Astrocyte (in vitro differentiated cells and primary cell): Measurements from ENCODE around the gene WBP1L. TPM values are rescaled to one million over a fixed set of nuclear protein-coding genes. Genes with fewer than 3 reads are reported as not detected.

Experiments used
- DNase-seq: peaks from one replicate; pipeline ENCODE4 v3.0.0-alpha.2; 2010; ENCODE audit warnings: low read depth
- FAIRE-seq: peaks from 2 replicates; lab custom pipeline; 2011; peaks lifted over from hg19 to GRCh38; lab: Jason Lieb, UNC
- H2AFZ ChIP-seq: 2 replicates; pipeline ENCODE4 v1.6.0; 2012; ENCODE audit warnings: low read depth, low read length, inconsistent platforms
- H3K27ac ChIP-seq: 2 replicates; pipeline ENCODE4 v1.5.1; 2011; ENCODE audit warnings: low read depth, low read length, inconsistent platforms
- H3K27me3 ChIP-seq: 2 replicates; pipeline ENCODE4 v1.6.0; 2011; ENCODE audit warnings: low read length, inconsistent platforms; ENCODE audit not compliant: insufficient read depth
- H3K36me3 ChIP-seq: 2 replicates; pipeline ENCODE4 v1.5.1; 2011; ENCODE audit warnings: low read length, inconsistent platforms; ENCODE audit not compliant: insufficient read depth
- H3K4me1 ChIP-seq: 2 replicates; pipeline ENCODE4 v1.5.1; 2011; ENCODE audit warnings: low read length, inconsistent platforms; ENCODE audit not compliant: insufficient read depth
- H3K4me2 ChIP-seq: 2 replicates; pipeline ENCODE4 v1.6.0; 2012; ENCODE audit warnings: low read length, inconsistent platforms
- H3K4me3 ChIP-seq: 2 replicates; pipeline ENCODE4 v1.5.1; 2011; ENCODE audit warnings: low read depth, mild to moderate bottlenecking, low read length, inconsistent platforms; ENCODE audit not compliant: insufficient read depth
- H3K79me2 ChIP-seq: 2 replicates; pipeline ENCODE4 v1.6.0; 2012; ENCODE audit warnings: mild to moderate bottlenecking, low read length, inconsistent platforms; ENCODE audit not compliant: insufficient read depth
- H3K9ac ChIP-seq: 2 replicates; pipeline ENCODE4 v1.6.0; 2012; ENCODE audit warnings: mild to moderate bottlenecking, low read length, inconsistent platforms
- H3K9me3 ChIP-seq: 2 replicates; pipeline ENCODE4 v1.5.1; 2012; ENCODE audit warnings: low read depth, mild to moderate bottlenecking, low read length, inconsistent platforms; ENCODE audit not compliant: insufficient read depth
- H4K20me1 ChIP-seq: 2 replicates; pipeline ENCODE4 v1.6.0; 2012; ENCODE audit warnings: low read length, inconsistent platforms; ENCODE audit not compliant: insufficient read depth
- H3K27ac Mint-ChIP-seq: one replicate; pipeline ENCODE4 v1.8.0; 2021; ENCODE audit warnings: mild to moderate bottlenecking, mixed read lengths; ENCODE audit not compliant: unreplicated experiment
- H3K27me3 Mint-ChIP-seq: one replicate; pipeline ENCODE4 v1.8.0; 2021; ENCODE audit warnings: low read depth, mixed read lengths; ENCODE audit not compliant: unreplicated experiment
- H3K36me3 Mint-ChIP-seq: one replicate; pipeline ENCODE4 v1.8.0; 2021; ENCODE audit warnings: low read depth, mixed read lengths; ENCODE audit not compliant: unreplicated experiment
- H3K4me1 Mint-ChIP-seq: one replicate; pipeline ENCODE4 v1.8.0; 2021; ENCODE audit warnings: low read depth, mixed read lengths; ENCODE audit not compliant: unreplicated experiment
- H3K4me3 Mint-ChIP-seq: one replicate; pipeline ENCODE4 v1.8.0; 2021; ENCODE audit warnings: mild to moderate bottlenecking, moderate library complexity, mixed read lengths; ENCODE audit not compliant: unreplicated experiment
- H3K9me3 Mint-ChIP-seq: one replicate; pipeline ENCODE4 v1.8.0; 2021; ENCODE audit warnings: mild to moderate bottlenecking, mixed read lengths; ENCODE audit not compliant: unreplicated experiment
- EZH2 ChIP-seq: IDR thresholded peaks from 2 replicates; pipeline ENCODE4 v1.6.1; 2012; ENCODE audit warnings: mild to moderate bottlenecking, low read length, inconsistent platforms; ENCODE audit not compliant: insufficient read depth
- total RNA-seq: library from RNA; stranded (reverse); gene quantifications from 2 replicates; pipeline ENCODE4 v1.2.1, GENCODE V29; 2021
- TF ChIP-seq, protein P1 (sequence below): IDR thresholded peaks from 2 replicates; pipeline ENCODE4 v1.5.1; 2011; ENCODE audit warnings: low read depth, mild to moderate bottlenecking, inconsistent platforms, low read length, moderate library complexity; ENCODE audit not compliant: insufficient read depth

The WBP1L gene
- total RNA-seq, 1 donor from 2014 or later: 73.6 TPM

GRCh38 chr10:102795453-102796406 lies 52.0 kb downstream of the WBP1L start:
- Histone ChIP-seq H3K27ac (no peak overlapping the region), H4K20me1 (peaks cover 91% of the 10 kb centered on the region), H3K4me2 (no peak overlapping the region), H3K36me3 (peaks cover 6% of the 10 kb centered on the region), H2AFZ (no peak overlapping the region), H3K79me2 (peaks cover 48% of the 10 kb centered on the region), H3K9me3 (no peaks in the 10 kb centered on the region), H3K4me1 (peaks cover 19% of the 10 kb centered on the region), H3K27me3 (no peaks in the 10 kb centered on the region), H3K9ac (no peak overlapping the region), H3K4me3 (no peak overlapping the region)
- Mint-ChIP-seq H3K4me3 (peak overlapping the region; percentile 71), H3K4me1 (peaks cover 38% of the 10 kb centered on the region), H3K27ac (peak overlapping the region; percentile 11), H3K36me3 (peaks cover 31% of the 10 kb centered on the region), H3K9me3 (no peaks in the 10 kb centered on the region), H3K27me3 (no peaks in the 10 kb centered on the region)
- no peak for TF ChIP-seq EZH2
- TF ChIP-seq, protein P1, sequence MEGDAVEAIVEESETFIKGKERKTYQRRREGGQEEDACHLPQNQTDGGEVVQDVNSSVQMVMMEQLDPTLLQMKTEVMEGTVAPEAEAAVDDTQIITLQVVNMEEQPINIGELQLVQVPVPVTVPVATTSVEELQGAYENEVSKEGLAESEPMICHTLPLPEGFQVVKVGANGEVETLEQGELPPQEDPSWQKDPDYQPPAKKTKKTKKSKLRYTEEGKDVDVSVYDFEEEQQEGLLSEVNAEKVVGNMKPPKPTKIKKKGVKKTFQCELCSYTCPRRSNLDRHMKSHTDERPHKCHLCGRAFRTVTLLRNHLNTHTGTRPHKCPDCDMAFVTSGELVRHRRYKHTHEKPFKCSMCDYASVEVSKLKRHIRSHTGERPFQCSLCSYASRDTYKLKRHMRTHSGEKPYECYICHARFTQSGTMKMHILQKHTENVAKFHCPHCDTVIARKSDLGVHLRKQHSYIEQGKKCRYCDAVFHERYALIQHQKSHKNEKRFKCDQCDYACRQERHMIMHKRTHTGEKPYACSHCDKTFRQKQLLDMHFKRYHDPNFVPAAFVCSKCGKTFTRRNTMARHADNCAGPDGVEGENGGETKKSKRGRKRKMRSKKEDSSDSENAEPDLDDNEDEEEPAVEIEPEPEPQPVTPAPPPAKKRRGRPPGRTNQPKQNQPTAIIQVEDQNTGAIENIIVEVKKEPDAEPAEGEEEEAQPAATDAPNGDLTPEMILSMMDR: no peak
- FAIRE-seq (no peak), DNase-seq (no peak)

- Histone ChIP-seq H3K4me3 (no peak overlapping the region), H3K79me2 (peaks cover 39% of the 10 kb centered on the region), H4K20me1 (peaks cover 91% of the 10 kb centered on the region), H3K9ac (no peak overlapping the region), H3K27me3 (no peaks in the 10 kb centered on the region), H2AFZ (no peak overlapping the region), H3K27ac (no peak overlapping the region), H3K4me2 (no peak overlapping the region), H3K9me3 (no peaks in the 10 kb centered on the region), H3K36me3 (peaks cover 6% of the 10 kb centered on the region), H3K4me1 (peaks cover 19% of the 10 kb centered on the region)
- H3K9me3 Mint-ChIP-seq: no peaks in the 10 kb centered on the region
- DNase-seq (peak; percentile 37), FAIRE-seq (no peak)
- H3K4me3 Mint-ChIP-seq: no peak overlapping the region
- no peaks in the 10 kb centered on the region for H3K27me3 Mint-ChIP-seq
- TF ChIP-seq, protein P1: no peak
- no peak for TF ChIP-seq EZH2
- peaks cover 43% of the 10 kb centered on the region for H3K4me1 Mint-ChIP-seq
- no peak overlapping the region for H3K27ac Mint-ChIP-seq
- peaks cover 27% of the 10 kb centered on the region for H3K36me3 Mint-ChIP-seq
Observed at GRCh38 chr10:102796407-102797176, 52.8 kb downstream of the WBP1L start.
